Stimulated activated CD8-positive, alpha-beta memory T cell treated with anti-CD3 and anti-CD28 coated beads, Interleukin-4, amount 100 ng/mL, for 24 hours (primary cell): ENCODE measurements around the gene MCCC2.
"Not testable (repeated sequence)": the region's sequence is repeated elsewhere in the genome, so short reads cannot be mapped to it uniquely, and the experiment has no call there.

ENCODE experiments used
- DNase-seq: peaks from one replicate; pipeline ENCODE4 v3.0.0-alpha.2; 2020; ENCODE audit warnings: low read depth

The MCCC2 gene

GRCh38 chr5:71597001-71597400, 9.9 kb downstream of the MCCC2 start:
- DNase-seq: no peak

- DNase-seq: no peak
Observed at GRCh38 chr5:71600783-71601182, 13.6 kb downstream of the MCCC2 start.

GRCh38 chr5:71601222-71602026, 14.3 kb downstream of the MCCC2 start:
- peak; percentile 48 for DNase-seq

GRCh38 chr5:71609916-71610315, 22.8 kb downstream of the MCCC2 start:
- not testable (repeated sequence) for DNase-seq

GRCh38 chr5:71615809-71616208, 28.7 kb downstream of the MCCC2 start:
- no peak for DNase-seq

GRCh38 chr5:71620630-71621029, 33.5 kb downstream of the MCCC2 start:
- DNase-seq: no peak

- DNase-seq: no peak
Observed at GRCh38 chr5:71621268-71621667, 34.1 kb downstream of the MCCC2 start.

- DNase-seq: no peak
Observed at GRCh38 chr5:71621741-71622140, 34.6 kb downstream of the MCCC2 start.

GRCh38 chr5:71623221-71623794, 36.2 kb downstream of the MCCC2 start:
- no peak for DNase-seq

GRCh38 chr5:71629950-71630349, 42.8 kb downstream of the MCCC2 start:
- no peak for DNase-seq

- no peak for DNase-seq
Observed at GRCh38 chr5:71631070-71631469, 43.9 kb downstream of the MCCC2 start.

GRCh38 chr5:71632168-71632567, 45.0 kb downstream of the MCCC2 start:
- no peak for DNase-seq

GRCh38 chr5:71633255-71634155, 46.4 kb downstream of the MCCC2 start:
- no peak for DNase-seq

GRCh38 chr5:71637133-71637532, 50.0 kb downstream of the MCCC2 start:
- DNase-seq: no peak

- no peak for DNase-seq
Observed at GRCh38 chr5:71640408-71640807, 53.3 kb downstream of the MCCC2 start.

GRCh38 chr5:71645030-71645429, 57.9 kb downstream of the MCCC2 start:
- DNase-seq: no peak

- not testable (repeated sequence) for DNase-seq
Observed at GRCh38 chr5:71650940-71651339, 63.8 kb downstream of the MCCC2 start.

- DNase-seq: peak; percentile 19
Observed at GRCh38 chr5:71651579-71651978, 64.4 kb downstream of the MCCC2 start.

- DNase-seq: no peak
Observed at GRCh38 chr5:71652349-71652748, 65.2 kb downstream of the MCCC2 start.

GRCh38 chr5:71652803-71653543, 65.8 kb downstream of the MCCC2 start:
- no peak for DNase-seq

GRCh38 chr5:71658916-71659662, 71.9 kb downstream of the MCCC2 start:
- no peak for DNase-seq
